Suppressor macrophage treated with lipopolysaccharide for 4 hours (primary cell): ENCODE results near the gene MAN2A1.

Experiments used
- DNase-seq: peaks from one replicate; pipeline ENCODE4 v3.0.0-alpha.2; 2020

The MAN2A1 gene

GRCh38 chr5:109685916-109686315, 3.8 kb upstream of the MAN2A1 start:
- no peak for DNase-seq

- DNase-seq = peak; percentile 72
Measured at GRCh38 chr5:109688630-109688969, 1.1 kb upstream of the MAN2A1 start.

GRCh38 chr5:109688970-109689739, 572 bp upstream of the MAN2A1 start:
- peak; percentile 97 for DNase-seq

GRCh38 chr5:109690242-109690974, 681 bp downstream of the MAN2A1 start:
- peak; percentile 40 for DNase-seq

- DNase-seq = peak; percentile 77
Measured at GRCh38 chr5:109690975-109691574, 1.3 kb downstream of the MAN2A1 start.

GRCh38 chr5:109691996-109692395, 2.3 kb downstream of the MAN2A1 start:
- peak; percentile 72 for DNase-seq

- no peak for DNase-seq
Measured at GRCh38 chr5:109692852-109693251, 3.1 kb downstream of the MAN2A1 start.

- peak; percentile 11 for DNase-seq
Measured at GRCh38 chr5:109693535-109694400, 4.0 kb downstream of the MAN2A1 start.

- peak; percentile 47 for DNase-seq
Measured at GRCh38 chr5:109694451-109694891, 4.7 kb downstream of the MAN2A1 start.

GRCh38 chr5:109695005-109695926, 5.5 kb downstream of the MAN2A1 start:
- DNase-seq = peak; percentile 43

- no peak for DNase-seq
Measured at GRCh38 chr5:109697339-109697738, 7.6 kb downstream of the MAN2A1 start.

GRCh38 chr5:109700516-109701153, 10.9 kb downstream of the MAN2A1 start:
- DNase-seq = no peak

GRCh38 chr5:109701252-109701651, 11.5 kb downstream of the MAN2A1 start:
- no peak for DNase-seq

- no peak for DNase-seq
Measured at GRCh38 chr5:109701792-109702191, 12.1 kb downstream of the MAN2A1 start.

- no peak for DNase-seq
Measured at GRCh38 chr5:109703166-109703565, 13.4 kb downstream of the MAN2A1 start.

GRCh38 chr5:109703829-109704228, 14.1 kb downstream of the MAN2A1 start:
- no peak for DNase-seq

GRCh38 chr5:109704282-109704952, 14.7 kb downstream of the MAN2A1 start:
- no peak for DNase-seq

GRCh38 chr5:109705596-109705995, 15.9 kb downstream of the MAN2A1 start:
- DNase-seq = no peak

GRCh38 chr5:109706095-109706494, 16.4 kb downstream of the MAN2A1 start:
- no peak for DNase-seq

- DNase-seq = no peak
Measured at GRCh38 chr5:109707531-109707930, 17.8 kb downstream of the MAN2A1 start.

- no peak for DNase-seq
Measured at GRCh38 chr5:109708813-109709212, 19.1 kb downstream of the MAN2A1 start.
